Activated T-helper 1 cell treated with Interleukin-2 at 50 U/mL for 16 hours (primary cell): ENCODE data around the gene NDST4.
"Not testable (repeated sequence)": the region's sequence is repeated elsewhere in the genome, so short reads cannot be mapped to it uniquely, and the experiment has no call there.

ENCODE experiments used
- DNase-seq: peaks from one replicate; pipeline ENCODE4 v3.0.0-alpha.2; 2020; ENCODE audit warnings: low read depth

NDST4 gene

DNA sequence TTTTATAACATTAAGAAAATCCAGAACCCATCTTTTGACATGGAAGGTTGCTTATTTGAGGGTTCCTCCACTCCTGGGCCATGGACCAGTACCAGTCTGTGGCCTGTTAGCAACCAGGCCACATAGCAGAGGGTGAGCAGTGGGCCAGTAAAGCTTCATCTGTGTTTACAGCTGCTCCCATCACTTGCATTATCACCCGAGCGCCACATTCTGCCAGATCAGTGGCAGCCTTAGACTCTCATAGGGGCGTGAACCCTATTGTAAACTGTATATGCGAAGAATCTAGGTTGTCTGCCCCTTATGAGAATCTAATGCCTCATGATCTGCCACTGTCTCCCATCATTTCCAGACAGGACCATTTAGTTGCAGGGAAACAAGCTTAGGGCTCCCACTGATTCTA, 58.6 kb downstream of the NDST4 start:
- DNase-seq = no peak

DNA sequence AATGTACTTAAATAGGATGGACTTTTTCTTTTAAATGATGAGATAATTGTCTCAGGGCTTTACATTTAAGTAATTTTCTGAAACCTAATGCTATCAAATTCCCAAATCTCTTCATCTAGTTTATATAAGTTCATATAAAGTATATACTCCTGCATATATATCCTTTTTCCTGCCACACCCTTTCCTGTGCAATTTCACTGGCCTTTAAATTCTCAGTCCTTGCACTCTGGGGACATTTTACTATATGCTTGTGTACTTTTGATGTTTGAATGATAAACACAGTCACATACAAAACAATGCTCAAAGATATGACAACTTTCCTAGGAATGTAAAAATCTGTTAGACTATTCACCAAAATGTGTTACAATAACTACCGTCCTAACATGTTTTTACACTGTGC, 60.1 kb downstream of the NDST4 start:
- DNase-seq = no peak

DNA sequence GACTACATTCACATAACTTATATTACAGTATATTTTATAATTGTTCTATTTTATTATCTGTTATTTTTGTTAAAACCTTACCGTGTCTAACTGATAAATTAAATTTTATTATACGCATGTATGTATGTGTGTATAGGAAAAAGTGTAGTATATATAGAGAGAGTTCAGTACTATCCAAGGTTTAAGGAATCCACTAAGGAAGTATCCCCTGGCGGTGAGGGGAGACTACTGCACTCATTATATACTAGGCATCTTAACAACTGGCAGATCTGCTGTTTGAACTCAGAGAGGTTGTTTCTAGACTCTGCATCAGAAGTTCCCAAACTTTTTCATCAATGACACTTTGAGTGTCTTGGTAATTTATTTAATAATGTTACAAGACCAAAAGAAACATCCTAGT, 70.9 kb downstream of the NDST4 start:
- no peak for DNase-seq

DNA sequence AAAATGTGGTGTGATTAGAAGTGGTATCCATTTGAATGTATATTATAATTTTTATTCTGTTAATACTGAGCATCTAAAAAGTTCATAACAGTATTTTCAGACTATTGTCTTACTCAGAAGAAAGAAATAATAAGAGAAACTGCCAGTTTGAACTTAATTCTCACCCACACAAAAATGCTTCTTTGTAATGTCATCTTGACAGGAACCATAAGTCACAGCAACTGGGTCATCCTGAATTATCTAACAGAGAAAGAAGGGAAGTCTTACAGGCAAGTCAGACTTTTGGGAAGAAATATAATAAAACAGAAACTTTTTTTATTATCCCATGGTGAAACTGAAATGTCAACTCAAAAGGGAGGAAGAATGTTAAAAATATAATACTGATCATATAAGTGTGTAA, 83.1 kb downstream of the NDST4 start:
- no peak for DNase-seq

DNA sequence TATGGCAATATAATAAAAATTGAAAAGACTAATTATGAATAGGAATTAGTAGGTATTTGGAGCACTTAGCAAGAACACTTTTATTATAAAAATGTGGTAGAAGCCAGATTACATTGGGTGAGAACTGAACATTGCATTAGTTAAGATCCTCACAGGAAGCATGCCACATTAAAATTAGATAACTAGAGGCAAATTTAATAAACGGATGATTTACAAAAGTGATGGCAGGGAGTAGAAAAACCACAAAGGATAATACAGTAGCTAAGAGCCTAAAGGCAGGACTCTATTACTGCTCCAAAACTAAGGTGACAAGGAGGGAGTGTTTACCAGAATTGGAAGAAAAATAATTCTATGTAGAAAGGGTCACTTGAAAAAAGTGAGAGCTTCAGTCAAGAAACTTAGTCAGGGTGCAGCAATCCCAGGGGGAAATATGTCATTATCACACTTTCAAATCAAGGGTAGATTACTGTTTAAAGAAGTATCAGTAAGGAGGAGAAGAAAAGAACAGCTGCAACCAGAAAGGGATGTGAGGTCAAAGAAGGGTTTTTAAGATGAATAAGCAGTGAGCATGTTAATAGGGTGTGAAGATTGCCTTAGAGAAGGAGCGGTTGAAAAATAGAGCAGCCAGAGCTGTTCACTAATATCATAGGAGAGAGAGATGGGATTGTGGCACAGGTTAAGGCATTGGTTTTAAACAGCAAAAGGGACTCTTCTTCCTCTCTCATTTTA, 84.6 kb downstream of the NDST4 start:
- no peak for DNase-seq

DNA sequence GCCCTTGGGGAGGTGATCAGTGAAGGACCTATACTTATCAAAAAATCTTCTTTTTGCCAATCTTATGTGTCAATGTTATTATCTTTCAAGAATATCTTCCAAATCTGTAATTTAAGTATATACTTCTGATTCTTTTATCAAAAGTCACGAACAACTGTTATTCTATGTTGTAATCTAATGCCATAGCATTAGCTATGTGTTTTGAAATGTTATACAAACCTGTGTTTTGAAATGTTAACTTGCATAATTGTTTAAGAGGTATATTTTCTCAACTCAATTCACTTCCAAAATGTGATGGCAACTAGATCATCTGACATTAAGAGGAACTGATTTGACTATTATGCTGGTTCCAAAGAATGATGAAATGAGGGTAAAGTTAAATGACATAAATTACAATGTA, 113.5 kb downstream of the NDST4 start:
- DNase-seq = no peak

DNA sequence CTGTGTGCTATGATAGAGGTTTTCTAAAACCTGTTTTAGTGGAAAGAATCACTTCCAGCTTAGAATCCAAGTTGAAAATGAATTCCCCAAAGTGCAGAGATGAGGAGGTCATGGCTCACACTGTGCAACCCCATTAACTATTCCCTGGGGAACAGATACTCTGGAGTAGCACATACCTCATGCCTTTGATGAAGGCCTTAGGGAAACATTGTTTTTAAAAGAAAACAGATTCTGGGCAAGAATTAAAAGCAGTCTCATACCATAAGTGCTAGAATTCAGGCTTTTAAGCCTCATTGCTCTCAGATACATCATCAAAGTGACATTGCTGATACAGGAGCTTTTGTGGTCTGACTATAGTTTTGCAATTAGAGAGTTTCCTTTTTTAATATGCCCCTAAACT, 115.1 kb downstream of the NDST4 start:
- no peak for DNase-seq

DNA sequence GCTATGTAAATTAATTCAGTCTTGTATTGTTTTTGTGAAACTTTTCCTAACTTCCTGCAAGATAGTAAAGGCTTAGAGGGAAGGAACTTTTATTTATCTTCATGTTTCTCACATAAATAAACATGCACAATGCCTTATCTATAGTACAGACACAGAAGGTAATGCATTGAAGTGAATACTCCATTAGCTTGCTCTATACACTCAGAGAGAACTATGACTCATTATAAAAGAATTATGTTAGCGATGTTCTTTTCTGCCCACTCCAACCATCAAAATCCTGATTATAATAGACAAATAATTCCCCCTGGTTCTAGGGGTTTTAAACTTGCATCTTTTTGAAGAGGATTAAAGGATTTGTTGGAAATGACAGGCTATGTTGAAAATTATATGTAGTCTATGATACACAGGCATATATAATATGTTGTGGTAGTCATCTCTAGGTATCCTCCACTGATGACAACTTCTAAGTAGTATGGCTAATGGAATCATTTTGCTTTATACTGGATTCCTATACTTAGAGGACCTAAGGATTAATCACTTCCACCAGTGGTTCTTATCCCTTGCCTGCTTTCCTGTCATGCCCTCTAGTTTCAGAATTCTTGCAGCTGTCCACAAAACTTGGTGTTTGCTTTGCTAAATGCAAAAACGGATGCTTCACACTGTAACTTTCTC, 115.7 kb downstream of the NDST4 start:
- no peak for DNase-seq

DNA sequence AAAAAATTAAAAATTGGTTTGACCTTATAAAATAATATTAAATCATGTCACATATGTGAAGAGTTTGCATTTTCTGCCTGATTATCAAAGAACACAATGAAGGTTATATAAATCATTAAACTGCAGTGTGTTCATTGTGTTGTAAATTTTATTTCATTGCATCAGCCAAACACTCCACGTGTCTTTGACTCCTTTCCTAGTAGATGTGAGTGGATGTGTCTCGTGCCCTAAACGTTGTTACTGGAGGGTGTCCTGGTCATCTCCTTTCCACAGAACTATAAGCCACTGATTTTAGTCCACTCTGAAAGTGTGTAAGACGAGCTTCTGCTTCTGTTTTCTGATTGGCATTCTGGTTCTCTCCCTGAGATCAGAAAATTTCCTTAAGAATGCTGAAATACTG, 127.3 kb downstream of the NDST4 start:
- DNase-seq = no peak

DNA sequence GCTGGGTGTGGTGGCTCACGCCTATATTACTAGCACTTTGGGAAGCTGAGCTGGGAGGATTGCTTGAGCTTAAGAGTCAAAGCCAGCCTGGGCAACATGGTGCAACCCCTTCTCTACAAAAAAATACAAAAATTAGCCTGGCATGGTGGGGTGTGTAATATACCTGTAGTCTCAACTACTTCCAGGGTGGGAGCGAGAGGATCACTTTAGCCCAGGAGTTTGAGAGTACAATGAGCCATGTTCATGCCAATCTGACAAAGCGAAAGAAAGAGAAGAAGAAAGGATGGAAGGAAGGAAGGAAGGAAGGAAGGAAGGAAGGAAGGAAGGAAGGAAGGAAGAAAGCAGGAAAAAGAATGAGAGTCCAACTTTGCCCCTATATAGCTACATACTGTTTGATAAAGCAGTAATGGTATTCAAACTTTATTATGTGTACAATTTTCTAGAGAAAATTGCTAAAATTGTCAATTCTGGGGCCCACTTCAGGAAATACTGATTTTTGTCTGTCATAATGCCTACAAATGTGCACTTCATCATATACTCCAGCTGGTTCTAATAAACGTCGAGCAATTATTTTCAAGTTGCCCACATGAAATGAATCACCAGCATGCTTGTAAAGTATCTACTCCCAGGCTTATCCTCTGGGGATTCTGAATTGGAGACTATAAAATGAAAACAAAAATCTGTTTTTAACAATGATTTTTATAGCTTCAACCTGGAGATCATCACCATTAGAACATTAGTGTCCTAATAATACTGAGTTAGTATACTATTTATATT, 132.3 kb downstream of the NDST4 start:
- DNase-seq = no peak

DNA sequence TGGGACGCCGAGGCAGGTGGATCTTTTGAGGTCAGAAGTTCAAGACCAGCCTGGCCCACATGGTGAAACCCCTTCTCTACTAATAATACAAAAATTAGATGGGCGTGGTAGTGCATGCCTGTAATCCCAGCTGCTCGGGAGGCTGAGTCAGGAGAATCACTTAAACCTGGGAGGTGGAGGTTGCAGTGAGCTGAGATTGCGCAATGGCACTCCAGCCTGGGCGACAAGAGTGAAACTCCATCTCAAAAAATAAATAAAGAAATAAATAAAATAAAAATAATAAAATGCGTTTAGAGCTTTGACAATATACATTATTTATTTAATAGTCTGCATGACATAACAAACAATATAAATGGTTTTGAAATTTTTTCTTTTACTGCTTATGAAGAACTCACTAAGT, 133.0 kb downstream of the NDST4 start:
- DNase-seq = not testable (repeated sequence)

DNA sequence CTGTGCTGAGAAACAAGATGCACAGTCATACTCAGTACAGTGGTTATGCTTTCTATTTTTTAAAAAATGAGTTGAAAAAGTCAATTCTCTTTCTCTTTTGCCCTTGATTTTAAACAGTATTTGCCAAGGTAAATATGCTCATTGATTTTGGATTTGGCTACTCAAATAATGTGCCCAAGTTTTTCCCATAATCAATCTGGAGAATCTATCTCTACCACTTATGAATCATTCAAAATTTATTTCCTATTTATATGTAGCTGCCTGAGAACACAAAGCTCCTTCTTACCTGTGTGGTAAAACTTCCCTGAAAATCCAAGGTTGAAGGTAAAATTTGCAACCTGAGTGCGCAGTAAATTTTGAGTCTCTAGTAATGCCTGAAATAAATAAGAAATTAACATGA, 136.5 kb downstream of the NDST4 start:
- DNase-seq = no peak

DNA sequence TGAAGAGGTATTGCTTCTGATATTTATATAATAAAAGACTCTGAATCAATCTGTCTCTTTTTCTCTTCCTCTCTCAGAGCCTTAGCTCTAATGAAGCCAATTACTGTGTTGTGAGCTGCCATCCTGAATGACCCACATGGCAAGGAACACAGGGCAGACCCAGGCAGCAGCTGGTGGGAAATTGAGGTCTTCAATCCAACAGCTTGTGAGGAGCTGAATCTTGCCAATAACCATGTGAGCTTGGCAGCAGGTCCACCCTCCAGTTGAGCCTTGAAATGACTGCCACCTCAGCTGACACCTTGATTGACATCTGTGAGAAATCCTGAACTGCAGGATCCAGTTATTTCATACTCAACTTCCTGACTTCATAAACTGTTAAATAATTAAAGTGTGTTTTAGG, 149.4 kb downstream of the NDST4 start:
- no peak for DNase-seq

DNA sequence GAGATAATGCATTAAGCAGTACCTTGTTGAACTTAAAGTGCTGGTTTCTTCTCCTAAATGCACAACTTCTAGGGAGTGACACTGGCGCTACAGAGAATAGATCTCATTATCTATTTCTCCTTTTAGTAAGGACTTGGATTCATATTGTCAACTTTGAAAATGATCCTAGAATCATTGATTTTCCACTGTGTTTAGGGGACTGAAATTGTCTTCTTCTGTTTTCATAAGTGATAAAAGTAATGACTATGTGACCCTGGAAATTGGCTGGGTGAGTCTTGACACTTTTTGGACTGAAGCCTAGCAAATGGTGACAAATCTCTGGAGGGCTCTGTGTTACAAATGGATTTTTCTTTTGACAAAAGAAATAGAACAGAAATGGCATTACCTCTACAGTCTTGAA, 167.8 kb downstream of the NDST4 start:
- DNase-seq = no peak

DNA sequence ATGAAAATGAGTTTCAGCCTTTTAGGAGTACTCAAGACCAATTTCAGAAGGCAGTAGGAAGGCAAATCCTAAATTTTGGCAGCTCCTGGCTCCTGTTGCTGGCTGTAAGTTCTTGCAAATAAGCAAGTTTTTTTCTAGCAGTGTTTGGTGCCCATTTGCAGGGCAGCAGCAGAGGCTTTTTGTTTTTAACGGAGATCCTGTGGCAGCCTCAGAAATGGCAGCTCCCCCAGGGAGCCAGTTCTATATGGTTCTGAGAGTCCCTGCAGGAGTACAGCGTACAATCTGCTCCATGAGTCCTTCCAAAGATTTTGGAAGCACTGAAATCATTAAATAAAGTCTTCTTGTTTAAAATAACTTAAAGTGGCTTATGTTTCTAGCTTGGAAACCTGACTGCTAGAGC, 171.9 kb downstream of the NDST4 start:
- no peak for DNase-seq

DNA sequence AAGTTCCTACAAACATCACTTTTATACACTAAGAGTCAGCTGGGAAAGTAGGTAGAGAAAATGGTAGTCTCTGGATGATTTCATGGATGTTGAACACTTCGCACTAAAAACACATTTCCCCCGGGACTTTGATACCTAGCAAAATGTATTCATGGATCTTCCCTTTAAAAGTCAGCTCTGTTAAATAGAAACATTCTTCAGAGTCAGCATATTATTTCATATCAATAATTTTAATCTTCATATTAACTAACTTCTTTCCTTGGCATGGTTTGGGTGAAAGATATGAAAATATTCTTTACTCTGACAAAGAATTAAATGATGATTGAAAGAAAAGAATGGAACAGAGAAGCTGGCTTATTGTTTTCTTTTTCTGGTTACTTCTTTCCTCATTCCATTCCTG, 185.5 kb downstream of the NDST4 start:
- DNase-seq = no peak

DNA sequence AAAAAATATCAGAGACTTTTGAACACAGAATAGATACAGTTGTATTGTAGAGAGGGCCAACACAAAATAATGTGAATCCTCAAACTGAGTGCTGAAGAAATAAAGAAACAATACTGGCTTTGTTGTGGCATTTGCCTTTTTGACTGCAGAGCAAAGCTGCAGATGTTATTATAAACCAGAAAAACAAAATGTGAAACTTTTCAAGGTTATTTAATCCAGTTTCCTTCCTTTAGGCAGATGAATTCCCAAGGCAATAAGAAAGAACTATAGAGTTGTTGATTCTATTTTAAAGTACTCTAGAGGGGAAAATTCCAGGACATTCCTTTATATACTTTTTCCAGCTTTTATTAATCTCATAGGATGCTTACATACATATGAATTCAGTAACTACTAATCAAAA, 186.8 kb downstream of the NDST4 start:
- DNase-seq = no peak

DNA sequence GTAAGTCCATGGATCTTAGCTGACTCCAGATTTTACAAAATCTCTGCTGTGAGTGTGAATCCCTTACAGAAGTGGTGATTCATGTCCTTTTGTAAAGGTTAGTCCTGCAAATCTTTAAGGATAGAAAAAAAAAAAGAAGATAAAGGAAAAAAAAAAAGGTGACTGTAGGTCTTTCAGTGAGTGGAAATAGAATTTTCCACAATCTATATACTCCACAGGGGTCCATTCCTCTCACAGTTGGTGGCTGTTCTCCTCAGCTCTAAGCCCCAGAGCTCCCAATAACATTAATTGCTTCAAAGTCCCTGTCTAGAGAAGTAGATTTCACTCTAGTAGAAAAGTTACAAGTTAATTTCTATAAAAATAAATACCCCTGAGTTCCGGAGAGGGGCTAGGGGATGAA, 189.1 kb downstream of the NDST4 start:
- no peak for DNase-seq

DNA sequence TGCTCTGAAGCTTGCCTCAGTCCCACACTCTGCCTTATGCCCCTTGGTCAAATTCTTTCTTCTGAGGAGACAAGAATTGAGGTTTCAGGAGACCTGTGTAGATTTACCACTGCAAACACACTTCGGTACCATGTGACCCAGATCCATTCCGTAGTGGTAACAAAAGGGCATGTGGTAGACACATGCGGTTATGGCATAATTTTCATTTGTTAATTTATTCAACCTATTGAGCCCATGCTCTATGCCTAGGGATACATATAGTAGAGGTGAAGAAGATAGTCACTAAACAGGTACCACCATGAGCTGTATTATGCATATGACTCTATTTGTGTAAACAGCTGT, 190.9 kb downstream of the NDST4 start:
- no peak for DNase-seq

DNA sequence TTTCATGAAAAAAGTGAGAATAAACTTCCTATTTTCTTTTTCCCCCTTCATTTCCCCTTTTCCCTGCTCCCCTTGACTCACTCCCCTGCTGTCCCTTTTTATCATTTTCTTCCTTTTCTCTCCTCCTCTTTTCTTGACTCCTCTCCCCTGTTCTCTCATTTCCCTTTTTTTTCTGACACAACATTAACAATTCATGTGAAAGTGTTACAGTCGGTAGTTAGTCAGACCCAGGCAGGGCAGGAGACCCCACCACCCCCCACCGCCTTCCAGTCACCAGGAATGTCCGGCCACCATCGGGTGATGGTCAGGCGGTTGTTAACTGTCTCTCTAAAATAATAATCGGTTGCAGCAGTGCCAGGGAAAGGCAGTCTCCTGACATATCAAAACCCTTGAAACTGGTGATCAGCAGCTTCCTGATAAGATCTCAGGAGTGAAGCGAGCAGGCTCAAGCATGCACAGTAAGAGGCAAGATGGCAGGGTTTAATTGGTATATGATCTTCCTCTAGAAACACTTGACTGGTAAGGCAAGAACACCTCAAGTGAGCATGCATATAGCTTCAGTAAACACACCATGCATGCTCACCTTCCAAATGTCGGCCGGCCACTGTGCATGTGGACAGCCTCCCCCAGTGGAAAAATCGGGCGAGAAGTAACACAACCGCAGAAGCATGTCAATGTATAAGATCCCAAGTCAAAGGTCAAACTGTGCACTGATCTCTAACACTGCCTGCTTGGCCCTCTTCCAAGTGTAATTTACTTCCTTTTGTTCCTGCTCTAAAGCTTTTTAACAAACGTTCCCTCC, 191.4 kb downstream of the NDST4 start:
- no peak for DNase-seq

DNA sequence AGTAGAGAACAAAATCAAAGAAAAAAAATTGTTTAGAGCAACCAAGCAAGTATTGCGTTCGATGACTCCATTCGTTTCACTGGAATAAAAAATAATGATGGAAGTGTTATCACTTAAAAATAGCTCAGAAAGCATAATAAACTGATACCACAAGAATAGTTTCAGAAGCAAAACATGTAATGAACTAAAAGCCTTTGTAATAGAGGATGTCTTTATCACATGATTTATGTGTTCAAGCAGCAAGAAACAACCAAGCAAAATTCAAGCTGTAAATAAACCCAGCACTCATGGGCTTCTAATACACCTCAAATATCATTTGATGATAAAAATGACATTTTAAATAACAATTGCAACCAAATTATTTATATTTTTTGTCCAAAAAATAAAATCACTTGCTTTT, 192.2 kb downstream of the NDST4 start:
- DNase-seq = no peak

DNA sequence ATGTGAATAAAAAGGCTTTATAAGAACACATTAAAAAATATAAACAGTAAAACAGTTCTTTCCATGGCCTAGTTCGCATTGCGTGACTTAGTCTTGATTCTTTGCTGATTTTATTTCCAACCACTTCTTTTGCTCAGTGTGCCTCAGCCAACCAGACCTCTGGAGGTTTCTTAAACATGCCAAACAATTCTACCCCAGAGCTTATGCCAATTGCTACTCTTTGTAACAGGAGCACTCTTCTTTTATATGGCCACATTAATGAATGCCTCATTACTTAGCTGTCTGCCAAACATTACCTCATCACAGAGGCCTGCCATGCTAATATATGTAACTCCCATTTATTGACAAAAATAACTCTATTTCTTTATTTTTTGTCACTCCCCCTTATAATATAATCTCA, 202.3 kb downstream of the NDST4 start:
- DNase-seq = no peak

DNA sequence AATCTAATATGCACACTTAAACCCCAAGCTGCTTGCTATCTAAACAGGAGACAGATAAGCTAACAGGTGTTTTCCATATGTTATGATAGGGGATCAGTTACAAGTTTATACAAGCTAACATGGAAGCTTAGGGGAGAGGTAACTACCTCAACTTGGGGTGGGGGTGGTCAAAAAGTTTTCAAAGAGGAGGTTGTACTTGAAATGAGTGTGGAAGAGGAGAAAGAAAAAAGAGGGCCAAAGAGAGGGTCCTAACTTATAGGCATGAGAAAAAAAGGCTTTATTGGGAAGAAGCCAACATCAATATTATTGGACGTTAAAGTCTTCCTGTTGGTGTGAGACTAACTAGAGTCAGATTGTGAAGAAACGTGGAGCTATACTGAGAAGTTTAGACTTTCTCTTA, 205.9 kb downstream of the NDST4 start:
- DNase-seq = no peak
